GM23338 (cell line): ENCODE results near the gene TSPAN13. TPM values are rescaled to one million over a fixed set of nuclear protein-coding genes. Genes with fewer than 3 reads are reported as not detected.

ENCODE experiments used
- ATAC-seq: fragments of 200-7000 bp; cut with Tn5 transposase; 3 replicates; pipeline ENCODE4 v1.9.1; 2020
- DNase-seq: peaks from one replicate; pipeline ENCODE4 v3.0.0-alpha.2; 2015; ENCODE audit warnings: low spot score
- H2AFZ ChIP-seq: fragments of 200-600 bp; sonication (generic); 2 replicates; pipeline ENCODE4 v1.8.0; 2016; ENCODE audit warnings: antibody characterized with exemption, mild to moderate bottlenecking, moderate library complexity
- H3F3A ChIP-seq: fragments of 200-600 bp; sonication (generic); replicated peaks from 2 replicates; pipeline ENCODE4 v1.8.0; 2017; ENCODE audit warnings: antibody characterized with exemption, mixed run types, low read depth
- H3K27ac ChIP-seq: fragments of 200-600 bp; sonication (generic); 2 replicates; pipeline ENCODE4 v1.6.1; 2016; ENCODE audit warnings: low read depth
- H3K27me3 ChIP-seq: fragments of 200-600 bp; sonication (generic); 2 replicates; pipeline ENCODE4 v1.8.0; 2016; ENCODE audit warnings: mild to moderate bottlenecking, mixed run types, moderate library complexity; ENCODE audit not compliant: insufficient read depth
- H3K36me3 ChIP-seq: fragments of 200-600 bp; sonication (generic); 2 replicates; pipeline ENCODE4 v1.8.0; 2016; ENCODE audit warnings: mild to moderate bottlenecking; ENCODE audit not compliant: insufficient read depth
- H3K4me1 ChIP-seq: fragments of 200-600 bp; sonication (generic); 2 replicates; pipeline ENCODE4 v1.8.0; 2016; ENCODE audit warnings: mild to moderate bottlenecking, moderate library complexity; ENCODE audit not compliant: insufficient read depth
- H3K4me2 ChIP-seq: fragments of 200-600 bp; sonication (generic); 2 replicates; pipeline ENCODE4 v1.7.1; 2017; ENCODE audit warnings: mixed run types
- H3K4me3 ChIP-seq: fragments of 200-600 bp; sonication (generic); 2 replicates; pipeline ENCODE4 v1.6.1; 2016; ENCODE audit warnings: mixed run types
- H3K79me2 ChIP-seq: fragments of 200-600 bp; sonication (generic); replicated peaks from 2 replicates; pipeline ENCODE4 v1.8.0; 2017; ENCODE audit warnings: mild to moderate bottlenecking; ENCODE audit not compliant: insufficient read depth
- H3K9me2 ChIP-seq: fragments of 200-600 bp; sonication (generic); 2 replicates; pipeline ENCODE4 v1.8.0; 2017; ENCODE audit not compliant: insufficient read depth
- H4K20me1 ChIP-seq: fragments of 200-600 bp; sonication (generic); replicated peaks from 2 replicates; pipeline ENCODE4 v1.8.0; 2017; ENCODE audit warnings: mild to moderate bottlenecking; ENCODE audit not compliant: insufficient read depth
- H3K27ac Mint-ChIP-seq: 2 replicates; pipeline ENCODE4 v1.8.0; 2020; ENCODE audit warnings: inconsistent platforms, mild to moderate bottlenecking, moderate library complexity, mixed read lengths
- H3K27me3 Mint-ChIP-seq: 3 replicates; pipeline ENCODE4 v1.8.0; 2022; ENCODE audit warnings: low read depth, mild to moderate bottlenecking, moderate library complexity, mixed read lengths, inconsistent platforms; ENCODE audit not compliant: insufficient read depth, poor library complexity
- H3K36me3 Mint-ChIP-seq: 3 replicates; pipeline ENCODE4 v1.8.0; 2021; ENCODE audit warnings: low read depth, mild to moderate bottlenecking, inconsistent platforms, moderate library complexity, mixed read lengths
- H3K4me1 Mint-ChIP-seq: 3 replicates; pipeline ENCODE4 v1.8.0; 2020; ENCODE audit warnings: mild to moderate bottlenecking, inconsistent platforms, mixed read lengths
- H3K4me3 Mint-ChIP-seq: 3 replicates; pipeline ENCODE4 v1.8.0; 2021; ENCODE audit warnings: moderate library complexity, mild to moderate bottlenecking, inconsistent platforms, mixed read lengths
- H3K9me3 Mint-ChIP-seq: 3 replicates; pipeline ENCODE4 v1.8.0; 2020; ENCODE audit warnings: moderate library complexity, mild to moderate bottlenecking, inconsistent platforms, mixed read lengths
- CREB1 ChIP-seq: fragments of 250-450 bp; sonication (Bioruptor Pico); IDR thresholded peaks from 2 replicates; pipeline ENCODE4 v1.5.0; 2020; ENCODE audit warnings: low read depth, mild to moderate bottlenecking, moderate library complexity
- CTCF ChIP-seq, 2 experiments: fragments of 200-600 bp in 1 of 2; sonication (generic) in 1 of 2; conservative IDR thresholded peaks; 2 replicates each; pipeline versions ENCODE4 v1.5.1 to v1.6.1; 2016 to 2017; ENCODE audit warnings: antibody characterized with exemption in 2 of 2, low read depth in 2 of 2, mild to moderate bottlenecking in 2 of 2, moderate library complexity in 1 of 2
- EZH2 ChIP-seq: fragments of 200-600 bp; sonication (generic); IDR thresholded peaks from one replicate; pipeline ENCODE4 v1.8.0; 2017; ENCODE audit warnings: antibody characterized with exemption, mild to moderate bottlenecking, low read depth; ENCODE audit not compliant: unreplicated experiment
- EZH2phosphoT487 ChIP-seq: fragments of 200-600 bp; sonication (generic); IDR thresholded peaks from one replicate; pipeline ENCODE4 v1.8.1; 2018; ENCODE audit warnings: antibody characterized with exemption; ENCODE audit not compliant: unreplicated experiment
- JUNB ChIP-seq: IDR thresholded peaks from one replicate; pipeline ENCODE4 v1.6.1; 2016; ENCODE audit warnings: antibody characterized with exemption; ENCODE audit not compliant: unreplicated experiment
- NANOG ChIP-seq: IDR thresholded peaks from 2 replicates; pipeline ENCODE4 v1.6.1; 2016; ENCODE audit warnings: antibody characterized with exemption, borderline replicate concordance
- POLR2AphosphoS5 ChIP-seq: IDR thresholded peaks from 2 replicates; pipeline ENCODE4 v1.6.1; 2016; ENCODE audit warnings: antibody characterized with exemption, low read depth
- STAT1 ChIP-seq: IDR thresholded peaks from one replicate; pipeline ENCODE4 v1.6.1; 2016; ENCODE audit warnings: antibody characterized with exemption; ENCODE audit not compliant: unreplicated experiment
- ZNF114 ChIP-seq: fragments of 250-450 bp; sonication (Bioruptor Pico); IDR thresholded peaks from 2 replicates; pipeline ENCODE4 v1.5.0; 2020; ENCODE audit warnings: mild to moderate bottlenecking, moderate library complexity
- ZNF331 ChIP-seq: fragments of 250-450 bp; sonication (Bioruptor Pico); IDR thresholded peaks from 2 replicates; pipeline ENCODE4 v1.5.0; 2020; ENCODE audit warnings: low read depth, mild to moderate bottlenecking, moderate library complexity
- ZNF462 ChIP-seq: fragments of 250-450 bp; sonication (Bioruptor Pico); IDR thresholded peaks from 2 replicates; pipeline ENCODE4 v1.5.0; 2020; ENCODE audit warnings: mild to moderate bottlenecking, moderate library complexity
- polyA plus RNA-seq: library from polyadenylated mRNA; unstranded; fragments of >200 nt; fragmentation: Nextera tagmentation; extraction: Ambion mirVana; gene quantifications from 2 replicates; pipeline ENCODE4 v1.2.1, GENCODE V29; 2016
- total RNA-seq: library from RNA; depleted of rRNA; stranded (reverse); fragments of >200 nt; shearing (Covaris generic); gene quantifications from 2 replicates; pipeline ENCODE4 v1.2.3, GENCODE V29; 2014
- TF ChIP-seq, protein P1 (sequence below): IDR thresholded peaks from 2 replicates; pipeline ENCODE4 v1.6.1; 2016; ENCODE audit warnings: antibody characterized with exemption
- TF ChIP-seq, protein P2 (sequence below): IDR thresholded peaks from one replicate; pipeline ENCODE4 v1.6.1; 2018; ENCODE audit warnings: antibody characterized with exemption; ENCODE audit not compliant: unreplicated experiment

Gene TSPAN13
- total and polyA plus RNA-seq, 2 experiments from 2014 or later: 27.6 to 40.9 TPM

GRCh38 chr7:16758036-16758435 is 4.5 kb downstream of the TSPAN13 start:
- no peak overlapping the region for H3K4me3 ChIP-seq
- Mint-ChIP-seq H3K9me3 (no peaks in the 10 kb centered on the region; the same call in 2 of the 3 replicates), H3K4me3 (no peak overlapping the region), H3K4me1 (peaks cover 34% of the 10 kb centered on the region), H3K27ac (no peak overlapping the region), H3K36me3 (no peaks in the 10 kb centered on the region; the same call in 2 of the 3 replicates), H3K27me3 (peaks cover 9% of the 10 kb centered on the region)
- no peak for DNase-seq
- no peak for TF ChIP-seq POLR2AphosphoS5
- no peak for TF ChIP-seq NANOG
- no peak for TF ChIP-seq EZH2phosphoT487
- no peak for TF ChIP-seq CTCF (conservative IDR thresholded peaks at IDR 0.05; ENCODE audit: low read depth in 2 of 2)
- no peak for TF ChIP-seq STAT1
- no peak for TF ChIP-seq ZNF114 (CRISPR knock-in tag)
- TF ChIP-seq ZNF331: no peak
- TF ChIP-seq, protein P1, sequence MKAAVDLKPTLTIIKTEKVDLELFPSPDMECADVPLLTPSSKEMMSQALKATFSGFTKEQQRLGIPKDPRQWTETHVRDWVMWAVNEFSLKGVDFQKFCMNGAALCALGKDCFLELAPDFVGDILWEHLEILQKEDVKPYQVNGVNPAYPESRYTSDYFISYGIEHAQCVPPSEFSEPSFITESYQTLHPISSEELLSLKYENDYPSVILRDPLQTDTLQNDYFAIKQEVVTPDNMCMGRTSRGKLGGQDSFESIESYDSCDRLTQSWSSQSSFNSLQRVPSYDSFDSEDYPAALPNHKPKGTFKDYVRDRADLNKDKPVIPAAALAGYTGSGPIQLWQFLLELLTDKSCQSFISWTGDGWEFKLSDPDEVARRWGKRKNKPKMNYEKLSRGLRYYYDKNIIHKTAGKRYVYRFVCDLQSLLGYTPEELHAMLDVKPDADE: no peak
- TF ChIP-seq, protein P2, sequence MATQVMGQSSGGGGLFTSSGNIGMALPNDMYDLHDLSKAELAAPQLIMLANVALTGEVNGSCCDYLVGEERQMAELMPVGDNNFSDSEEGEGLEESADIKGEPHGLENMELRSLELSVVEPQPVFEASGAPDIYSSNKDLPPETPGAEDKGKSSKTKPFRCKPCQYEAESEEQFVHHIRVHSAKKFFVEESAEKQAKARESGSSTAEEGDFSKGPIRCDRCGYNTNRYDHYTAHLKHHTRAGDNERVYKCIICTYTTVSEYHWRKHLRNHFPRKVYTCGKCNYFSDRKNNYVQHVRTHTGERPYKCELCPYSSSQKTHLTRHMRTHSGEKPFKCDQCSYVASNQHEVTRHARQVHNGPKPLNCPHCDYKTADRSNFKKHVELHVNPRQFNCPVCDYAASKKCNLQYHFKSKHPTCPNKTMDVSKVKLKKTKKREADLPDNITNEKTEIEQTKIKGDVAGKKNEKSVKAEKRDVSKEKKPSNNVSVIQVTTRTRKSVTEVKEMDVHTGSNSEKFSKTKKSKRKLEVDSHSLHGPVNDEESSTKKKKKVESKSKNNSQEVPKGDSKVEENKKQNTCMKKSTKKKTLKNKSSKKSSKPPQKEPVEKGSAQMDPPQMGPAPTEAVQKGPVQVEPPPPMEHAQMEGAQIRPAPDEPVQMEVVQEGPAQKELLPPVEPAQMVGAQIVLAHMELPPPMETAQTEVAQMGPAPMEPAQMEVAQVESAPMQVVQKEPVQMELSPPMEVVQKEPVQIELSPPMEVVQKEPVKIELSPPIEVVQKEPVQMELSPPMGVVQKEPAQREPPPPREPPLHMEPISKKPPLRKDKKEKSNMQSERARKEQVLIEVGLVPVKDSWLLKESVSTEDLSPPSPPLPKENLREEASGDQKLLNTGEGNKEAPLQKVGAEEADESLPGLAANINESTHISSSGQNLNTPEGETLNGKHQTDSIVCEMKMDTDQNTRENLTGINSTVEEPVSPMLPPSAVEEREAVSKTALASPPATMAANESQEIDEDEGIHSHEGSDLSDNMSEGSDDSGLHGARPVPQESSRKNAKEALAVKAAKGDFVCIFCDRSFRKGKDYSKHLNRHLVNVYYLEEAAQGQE: no peak
- TF ChIP-seq ZNF462: no peak
- TF ChIP-seq EZH2: no peak
- TF ChIP-seq JUNB: no peak
- TF ChIP-seq CREB1 (CRISPR knock-in tag): no peak
- H3K79me2 ChIP-seq: peaks cover 75% of the 10 kb centered on the region
- ATAC-seq: no peak
- peaks cover 14% of the 10 kb centered on the region for H4K20me1 ChIP-seq
- H3K36me3 ChIP-seq: no peaks in the 10 kb centered on the region
- H3K4me2 ChIP-seq: no peak overlapping the region
- H3K9me2 ChIP-seq: 0 out of 2 replicates have a peak, but pooled peaks cover 3% of the 10 kb centered on the region
- H3K27ac ChIP-seq: no peak overlapping the region
- no peak overlapping the region for H2AFZ ChIP-seq
- H3F3A ChIP-seq: no peaks in the 10 kb centered on the region
- peaks cover 13% of the 10 kb centered on the region for H3K27me3 ChIP-seq
- H3K4me1 ChIP-seq: peaks cover 21% of the 10 kb centered on the region
